ENCODE data around the gene UBR4.

UBR4 gene

GRCh38 chr1:19046972-19047731, 162.9 kb downstream of the UBR4 start:
- DNase-seq, result no peak

- no peak for DNase-seq
These were observed 163.9 kb downstream of the UBR4 start for GRCh38 chr1:19045898-19046880.

- no peak for DNase-seq
These were observed 164.9 kb downstream of the UBR4 start for GRCh38 chr1:19044975-19045831.

- DNase-seq, result no peak
These were observed 165.6 kb downstream of the UBR4 start for GRCh38 chr1:19044471-19044870.

- DNase-seq, result no peak
These were observed 166.3 kb downstream of the UBR4 start for GRCh38 chr1:19043579-19044443.

GRCh38 chr1:19042675-19043578, 167.1 kb downstream of the UBR4 start:
- DNase-seq, result no peak

- no peak for DNase-seq
These were observed 169.9 kb downstream of the UBR4 start for GRCh38 chr1:19040010-19040680.

- DNase-seq, result no peak
These were observed 171.3 kb downstream of the UBR4 start for GRCh38 chr1:19038732-19039131.

GRCh38 chr1:19038096-19038495, 172.0 kb downstream of the UBR4 start:
- DNase-seq, result no peak

GRCh38 chr1:19037659-19038058, 172.4 kb downstream of the UBR4 start:
- DNase-seq, result no peak

- no peak for DNase-seq
These were observed 173.1 kb downstream of the UBR4 start for GRCh38 chr1:19036813-19037605.

GRCh38 chr1:19036041-19036812, 173.8 kb downstream of the UBR4 start:
- no peak for DNase-seq

- DNase-seq, result no peak
These were observed 174.6 kb downstream of the UBR4 start for GRCh38 chr1:19035377-19036040.

- DNase-seq, result no peak
These were observed 175.3 kb downstream of the UBR4 start for GRCh38 chr1:19034721-19035120.

- no peak for DNase-seq
These were observed 176.0 kb downstream of the UBR4 start for GRCh38 chr1:19033926-19034680.

GRCh38 chr1:19033515-19033839, 176.6 kb downstream of the UBR4 start:
- DNase-seq, result no peak

All from KG1 (cell line).